Ovary (tissue), 3 donors: ENCODE data around the gene PLXNA3.

ENCODE experiments used
- CTCF ChIP-seq, 3 donors: fragments of 450-650 bp in 2 of 3; fragments of 200-600 bp in 1 of 3; IDR thresholded peaks; one replicate each; pipeline versions ENCODE4 v1.5.1 to v1.8.0; 2016 to 2022; ENCODE audit warnings: antibody characterized with exemption in 3 of 3, mild to moderate bottlenecking in 1 of 3
- EP300 ChIP-seq: sonication (generic); formaldehyde crosslinking; IDR thresholded peaks from one replicate; pipeline ENCODE4 v1.6.1; 2017; ENCODE audit warnings: antibody characterized with exemption
- POLR2A ChIP-seq: fragments of 450-650 bp; IDR thresholded peaks from one replicate; pipeline ENCODE4 v1.6.1; 2017; ENCODE audit warnings: antibody characterized with exemption, mild to moderate bottlenecking, moderate library complexity
- donor health status: DM: no; HTN: no; CAD: no.

DNA sequence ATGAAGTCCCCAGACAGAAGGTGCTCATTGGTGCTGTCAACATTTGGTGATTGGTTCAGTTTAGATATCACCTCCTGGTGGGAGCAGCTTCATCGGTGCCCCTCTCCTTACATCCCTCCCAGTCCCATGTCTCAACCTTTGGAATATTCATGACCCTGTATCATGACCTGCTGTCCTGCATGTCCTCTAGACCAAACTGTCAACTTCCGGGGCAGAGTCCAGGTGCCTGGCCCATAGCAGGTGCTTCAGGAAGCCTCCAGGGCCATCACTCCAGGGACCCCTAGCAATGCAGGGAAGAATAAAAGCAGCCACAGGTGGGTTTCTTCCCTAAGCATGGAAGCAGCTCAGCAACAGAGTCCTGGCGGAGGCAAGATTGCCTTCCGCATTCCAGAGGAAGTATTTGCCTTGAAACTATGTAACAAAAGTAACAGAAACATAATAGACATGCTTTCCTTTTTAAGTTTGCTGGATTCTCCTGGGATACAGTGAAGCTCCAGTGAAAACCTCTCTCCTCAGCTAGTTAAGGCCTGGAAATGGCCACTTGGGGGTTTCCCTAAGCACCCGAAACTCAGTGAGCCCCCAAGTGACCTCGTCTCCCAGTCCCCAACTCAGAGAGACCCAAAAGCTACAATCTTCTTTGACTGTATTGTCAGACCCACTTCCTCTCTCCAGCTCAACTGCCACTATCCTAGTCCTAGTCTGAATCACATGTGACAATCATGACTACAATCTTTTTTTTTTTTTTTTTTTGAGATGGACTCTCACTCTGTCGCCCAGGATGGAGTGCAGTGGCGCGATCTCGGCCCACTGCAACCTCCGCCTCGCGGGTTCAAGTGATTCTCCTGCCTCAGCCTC, 30.9 kb upstream of the PLXNA3 start:
- TF ChIP-seq EP300 = no peak
- no peak for TF ChIP-seq POLR2A
- TF ChIP-seq CTCF (IDR thresholded peaks at IDR 0.05) = no peak
